Left lung (tissue), 10 donors: ENCODE measurements around the gene LHX6. TPM values are rescaled to one million over a fixed set of nuclear protein-coding genes. Genes with fewer than 3 reads are reported as not detected.
A peak's percentile ranks its signal among the peaks of the same experiment; 100 is the strongest.

ENCODE experiments used
- ATAC-seq: fragments of 200-7000 bp; cut with Tn5 transposase; one replicate; pipeline ENCODE4 v1.9.1; 2020; ENCODE audit warnings: moderate library complexity
- DNase-seq, 4 donors: peaks; one replicate each; pipeline ENCODE4 v3.0.0-alpha.2; 2013 to 2020
- H3K27ac ChIP-seq, 2 donors: fragments of 200-600 bp; sonication (generic) in 1 of 2; one replicate each; pipeline versions ENCODE4 v1.5.0 to v1.8.0; 2020 to 2021
- H3K27me3 ChIP-seq, 2 donors: fragments of 200-600 bp; sonication (generic) in 1 of 2; one replicate each; pipeline versions ENCODE4 v1.5.0 to v1.8.0; 2020 to 2021
- H3K36me3 ChIP-seq, 2 donors: fragments of 200-600 bp; sonication (generic) in 1 of 2; one replicate each; pipeline versions ENCODE4 v1.5.0 to v1.8.0; 2020 to 2021
- H3K4me1 ChIP-seq, 2 donors: fragments of 200-600 bp; one replicate each; pipeline ENCODE4 v1.8.0; 2021
- H3K4me3 ChIP-seq, 2 donors: fragments of 200-600 bp; sonication (generic) in 1 of 2; one replicate each; pipeline versions ENCODE4 v1.5.0 to v1.8.0; 2020 to 2021; ENCODE audit warnings: mild to moderate bottlenecking in 1 of 2
- H3K9me3 ChIP-seq, 2 donors: fragments of 200-600 bp; sonication (generic) in 1 of 2; one replicate each; pipeline versions ENCODE4 v1.5.0 to v1.8.0; 2020 to 2021
- intact Hi-C, 2 donors: fragments of 100-400 bp; cut with DNase I; formaldehyde crosslinking; loops; one replicate each; pipeline versions ENCODE4 v1.11.2 to v1.14.2; 2022
- polyA plus RNA-seq, 6 donors: library from polyadenylated mRNA; unstranded; fragments of 120-200 nt; gene quantifications; one replicate each; pipeline ENCODE4 v1.2.1, GENCODE V29; 2013; ENCODE audit not compliant: insufficient read length in 6 of 6
- total RNA-seq, 2 donors: library from RNA; stranded (reverse); fragmentation: NEBNext Ultra II Directional; extraction: Animal tissue kit (Norgen Biotek cat#: 25700); gene quantifications; one replicate each; pipeline ENCODE4 v1.2.1, GENCODE V29; 2021
- TF ChIP-seq, protein P1 (sequence below), 2 donors: fragments of 200-600 bp; sonication (generic) in 1 of 2; IDR thresholded peaks; one replicate each; pipeline versions ENCODE4 v1.5.0 to v1.8.0; 2021; ENCODE audit warnings: antibody characterized with exemption in 2 of 2
- donor health status: DM: no; HTN: yes; CAD: no.
- donor health status: DM: no; HTN: no; CAD: no.

The LHX6 gene
- total and polyA plus RNA-seq, 8 donors = 4.8 to 25.4 (median 18.2) TPM

DNA sequence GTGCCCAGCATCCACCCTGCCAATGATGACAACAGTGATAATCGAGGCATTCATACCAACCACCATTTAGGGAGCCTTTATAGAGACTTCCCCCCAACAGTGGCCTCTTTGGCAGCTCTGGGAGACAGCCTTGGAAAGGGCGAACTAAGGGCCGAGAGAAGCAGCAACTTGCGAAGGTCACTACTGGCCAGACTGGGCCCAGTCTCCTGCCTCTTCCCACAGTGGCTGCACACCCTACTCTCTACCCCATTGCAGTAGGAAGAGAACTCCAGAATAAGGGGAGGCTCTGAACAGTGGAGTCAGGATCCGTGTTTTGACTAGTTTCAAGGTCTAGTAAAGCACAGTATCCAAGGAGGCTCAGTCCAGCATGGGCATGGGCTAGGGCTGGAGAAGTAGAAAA, 5.3 kb downstream of the LHX6 start:
- ATAC-seq = no peak
- H3K4me1 ChIP-seq = peaks cover 22 to 43% of the 10 kb centered on the region in 2 donors
- H3K27ac ChIP-seq = no peak overlapping the region

DNA sequence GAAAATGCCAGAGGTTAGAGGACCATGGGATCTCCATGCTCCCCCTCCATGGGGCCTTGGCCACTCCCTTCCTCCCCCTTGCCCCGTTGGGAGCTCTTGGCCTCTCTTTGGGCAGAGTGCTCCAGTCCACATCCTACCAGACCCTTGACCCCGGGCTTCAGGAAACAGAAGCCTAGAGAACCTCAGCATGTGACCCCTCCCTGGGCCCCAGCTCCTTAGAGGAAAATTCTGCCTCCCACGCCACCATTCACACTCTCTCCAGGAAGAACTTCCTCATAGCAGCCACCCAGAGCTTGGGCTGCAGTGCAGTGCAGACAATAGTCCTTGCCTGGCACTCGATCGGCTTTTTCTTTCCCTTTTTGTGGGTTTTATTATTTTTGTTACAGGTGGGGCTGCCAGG, 6.0 kb downstream of the LHX6 start:
- TF ChIP-seq, protein P1, sequence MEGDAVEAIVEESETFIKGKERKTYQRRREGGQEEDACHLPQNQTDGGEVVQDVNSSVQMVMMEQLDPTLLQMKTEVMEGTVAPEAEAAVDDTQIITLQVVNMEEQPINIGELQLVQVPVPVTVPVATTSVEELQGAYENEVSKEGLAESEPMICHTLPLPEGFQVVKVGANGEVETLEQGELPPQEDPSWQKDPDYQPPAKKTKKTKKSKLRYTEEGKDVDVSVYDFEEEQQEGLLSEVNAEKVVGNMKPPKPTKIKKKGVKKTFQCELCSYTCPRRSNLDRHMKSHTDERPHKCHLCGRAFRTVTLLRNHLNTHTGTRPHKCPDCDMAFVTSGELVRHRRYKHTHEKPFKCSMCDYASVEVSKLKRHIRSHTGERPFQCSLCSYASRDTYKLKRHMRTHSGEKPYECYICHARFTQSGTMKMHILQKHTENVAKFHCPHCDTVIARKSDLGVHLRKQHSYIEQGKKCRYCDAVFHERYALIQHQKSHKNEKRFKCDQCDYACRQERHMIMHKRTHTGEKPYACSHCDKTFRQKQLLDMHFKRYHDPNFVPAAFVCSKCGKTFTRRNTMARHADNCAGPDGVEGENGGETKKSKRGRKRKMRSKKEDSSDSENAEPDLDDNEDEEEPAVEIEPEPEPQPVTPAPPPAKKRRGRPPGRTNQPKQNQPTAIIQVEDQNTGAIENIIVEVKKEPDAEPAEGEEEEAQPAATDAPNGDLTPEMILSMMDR (IDR thresholded peaks at IDR 0.05) = no peak
- Histone ChIP-seq H3K4me3 (no peak overlapping the region), H3K27ac (no peak overlapping the region), H3K9me3 (no peaks in the 10 kb centered on the region), H3K4me1 (peaks cover 22 to 37% of the 10 kb centered on the region in 2 donors), H3K27me3 (peaks cover 84 to 100% of the 10 kb centered on the region in 2 donors), H3K36me3 (no peaks in the 10 kb centered on the region)
- intact Hi-C loops = no loop called here
- ATAC-seq (no peak), DNase-seq (no peak)

More for the DNA sequence above, 5.3 kb downstream of the LHX6 start:
- Histone ChIP-seq H3K4me3 (no peak overlapping the region), H3K36me3 (no peaks in the 10 kb centered on the region), H3K27me3 (peaks cover 84 to 100% of the 10 kb centered on the region in 2 donors), H3K9me3 (no peaks in the 10 kb centered on the region)
- intact Hi-C loops = no loop called here
- no peak for DNase-seq
- TF ChIP-seq, protein P1 (IDR thresholded peaks at IDR 0.05) = no peak

DNA sequence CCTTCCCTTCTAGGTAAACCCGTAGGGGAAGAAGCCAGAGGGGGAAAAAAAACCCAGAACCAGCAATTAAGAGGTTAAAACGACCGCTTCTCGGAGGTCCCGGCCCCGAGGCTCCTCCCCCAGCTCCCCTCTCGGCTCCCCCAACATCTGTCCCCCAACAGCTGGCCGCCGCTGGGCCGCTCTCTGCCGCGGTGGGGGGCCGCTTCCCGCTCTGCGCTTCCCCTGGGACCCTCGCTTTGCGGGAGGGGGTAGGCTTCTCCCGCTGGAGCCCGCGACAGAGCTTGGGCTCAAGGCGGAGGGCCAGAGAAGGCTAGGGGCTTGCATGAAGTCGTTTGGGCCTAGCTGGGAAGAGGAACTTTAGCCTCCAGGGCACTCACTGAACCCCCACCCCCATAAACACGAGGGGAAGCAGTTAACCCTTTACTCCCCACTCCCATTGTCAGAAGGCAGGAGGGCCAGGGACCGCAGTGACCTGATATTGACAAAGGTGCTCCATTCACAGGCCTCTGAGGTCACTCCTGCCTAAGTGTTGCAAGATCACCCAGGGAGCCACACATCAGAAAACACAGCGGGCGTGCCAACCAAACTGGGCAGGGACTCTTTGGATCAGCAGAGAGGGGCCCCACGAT, 7.5 kb downstream of the LHX6 start:
- Histone ChIP-seq H3K9me3 (no peaks in the 10 kb centered on the region), H3K4me1 (peaks cover 20 to 27% of the 10 kb centered on the region in 2 donors), H3K27ac (no peak overlapping the region), H3K4me3 (no peak overlapping the region), H3K27me3 (peaks cover 78 to 100% of the 10 kb centered on the region in 2 donors), H3K36me3 (no peaks in the 10 kb centered on the region)
- TF ChIP-seq, protein P1 (IDR thresholded peaks at IDR 0.05) = no peak
- ATAC-seq (no peak), DNase-seq (no peak)
- intact Hi-C loops = no loop called here

DNA sequence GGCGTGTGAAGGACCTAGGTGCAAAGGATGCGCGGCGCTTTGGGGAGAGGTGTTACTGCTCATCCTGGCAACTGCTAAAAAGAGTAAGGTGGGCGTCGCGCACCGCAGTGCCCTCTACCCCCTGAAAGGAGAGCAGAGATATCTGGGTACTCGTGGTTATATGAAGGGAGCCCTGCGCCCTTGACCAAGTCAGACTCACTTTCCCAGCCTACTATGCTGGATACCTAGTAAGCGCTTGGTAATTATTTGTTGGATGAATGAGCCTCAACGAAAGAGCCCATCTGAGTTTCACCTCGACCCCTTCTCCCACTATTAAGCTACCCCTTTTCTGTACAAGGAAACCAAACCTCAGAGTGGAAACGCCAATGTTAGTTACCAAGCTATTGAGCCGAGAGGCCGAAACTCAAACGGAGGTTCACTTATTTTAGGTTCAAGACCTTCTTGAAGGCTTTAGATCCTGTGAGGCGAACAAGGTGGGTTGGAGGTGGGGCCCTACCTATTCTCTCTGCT, 8.0 kb downstream of the LHX6 start:
- Histone ChIP-seq H3K27ac (no peak overlapping the region), H3K27me3 (peaks cover 73 to 100% of the 10 kb centered on the region in 2 donors), H3K9me3 (no peaks in the 10 kb centered on the region), H3K4me1 (peaks cover 17 to 22% of the 10 kb centered on the region in 2 donors), H3K4me3 (no peak overlapping the region), H3K36me3 (no peaks in the 10 kb centered on the region)
- DNase-seq (no peak), ATAC-seq (no peak)
- intact Hi-C loops = no loop called here
- TF ChIP-seq, protein P1 (IDR thresholded peaks at IDR 0.05) = no peak

DNA sequence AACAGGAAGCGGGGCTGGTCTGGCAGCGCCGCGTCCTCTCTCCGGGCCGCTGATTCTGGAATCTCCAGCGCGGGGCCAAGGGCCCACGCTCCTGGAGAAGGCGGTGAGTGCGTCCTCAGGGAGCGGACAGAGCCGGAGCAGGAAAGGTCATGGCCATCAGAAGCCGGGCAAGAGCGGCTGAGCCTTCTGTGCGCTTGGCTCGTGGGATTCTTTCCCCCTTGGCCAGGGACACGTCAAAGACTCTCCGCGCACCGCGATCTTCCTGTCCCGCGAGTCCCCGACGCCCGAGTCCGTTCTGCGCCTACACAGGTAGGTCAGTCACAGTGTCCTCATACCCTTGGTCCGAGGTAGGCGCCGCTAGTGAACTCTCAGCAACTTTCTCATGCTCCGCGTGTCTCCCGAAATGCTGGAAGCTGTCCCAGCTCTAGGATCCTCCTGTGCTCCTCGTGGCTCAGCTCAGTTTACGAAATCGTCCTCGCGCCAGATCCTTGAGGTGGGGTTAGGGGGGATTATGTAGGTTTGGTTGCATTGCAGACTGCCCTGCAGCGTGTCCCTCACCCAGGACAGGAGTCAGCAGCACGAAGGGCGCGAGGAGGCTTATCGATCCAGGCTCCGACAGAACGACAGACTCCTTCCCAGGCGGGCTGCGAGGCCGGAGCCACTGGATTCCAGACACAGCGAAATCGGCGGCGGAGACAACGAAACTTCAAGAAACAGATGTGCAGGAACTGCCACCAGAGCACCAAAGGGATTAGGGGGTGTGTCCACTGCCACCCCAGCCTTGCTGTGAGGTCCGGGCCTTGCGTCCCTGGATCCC, 8.7 kb downstream of the LHX6 start:
- Histone ChIP-seq H3K36me3 (no peaks in the 10 kb centered on the region), H3K9me3 (no peaks in the 10 kb centered on the region), H3K4me3 (no peak overlapping the region), H3K4me1 (peaks cover 17 to 22% of the 10 kb centered on the region in 2 donors), H3K27me3 (peaks cover 73 to 100% of the 10 kb centered on the region in 2 donors), H3K27ac (no peak overlapping the region)
- ATAC-seq (peak; percentile 6), DNase-seq (no peak)
- TF ChIP-seq, protein P1 (IDR thresholded peaks at IDR 0.05) = no peak
- intact Hi-C loops = loop anchor here in 1 of 2 donors (10.0 kb wide), 1 partner anchor 55 kb away; no protein-coding TSS in a partner anchor
